GM12878 (cell line): ENCODE results near the gene MAD1L1.
"Not testable (repeated sequence)": the region's sequence is repeated elsewhere in the genome, so short reads cannot be mapped to it uniquely, and the experiment has no call there.

Source experiments
- NRF1 ChIP-seq: conservative IDR thresholded peaks from 2 replicates; pipeline ENCODE4 v1.6.1; 2011; ENCODE audit warnings: mild to moderate bottlenecking, low read depth, low read length, improper control_type of control experiment
- POLR2AphosphoS5 ChIP-seq: IDR thresholded peaks from 2 replicates; pipeline ENCODE4 v1.6.1; 2011; ENCODE audit warnings: mild to moderate bottlenecking, low read length, inconsistent platforms
- SMC3 ChIP-seq: IDR thresholded peaks from 2 replicates; pipeline ENCODE4 v1.6.1; 2011; ENCODE audit warnings: low read length, improper control_type of control experiment, borderline replicate concordance
- TAF1 ChIP-seq: IDR thresholded peaks from 2 replicates; pipeline ENCODE4 v1.6.1; 2011; ENCODE audit warnings: mild to moderate bottlenecking, low read depth, low read length, borderline replicate concordance
- ZNF274 ChIP-seq: IDR thresholded peaks from one replicate; pipeline ENCODE4 v1.8.0; 2011; ENCODE audit not compliant: insufficient read length, insufficient read depth

- not testable (repeated sequence) for TF ChIP-seq ZNF274, TAF1, NRF1, SMC3, POLR2AphosphoS5
Observed at GRCh38 chr7:1860881-1861798, 371.6 kb downstream of the MAD1L1 start.
